Neural cell (in vitro differentiated cells): Measurements from ENCODE around the gene PCLO. TPM values are rescaled to one million over a fixed set of nuclear protein-coding genes. Genes with fewer than 3 reads are reported as not detected.

Experiments used
- H2AFZ ChIP-seq: fragments of 200-600, 300-800 bp; sonication (generic), shearing (Covaris generic); 2 replicates; pipeline ENCODE4 v1.6.0; 2014; ENCODE audit warnings: low read depth, mild to moderate bottlenecking, antibody characterized with exemption, low read length, moderate library complexity
- H3F3A ChIP-seq: fragments of 200-600 bp; shearing (Covaris generic); 2 replicates; pipeline ENCODE4 v1.6.1; 2016; ENCODE audit warnings: mild to moderate bottlenecking, moderate library complexity, mixed read lengths, antibody characterized with exemption, low read length; ENCODE audit not compliant: insufficient read depth, poor library complexity, severe bottlenecking
- H3K27ac ChIP-seq: fragments of 200-600, 300-800 bp; sonication (generic), shearing (Covaris generic); 2 replicates; pipeline ENCODE4 v1.5.1; 2014; ENCODE audit warnings: mild to moderate bottlenecking, low read length, moderate library complexity
- H3K27me3 ChIP-seq: fragments of 300-800, 200-600 bp; sonication (generic), shearing (Covaris generic); 2 replicates; pipeline ENCODE4 v1.6.0; 2014; ENCODE audit warnings: mild to moderate bottlenecking, low read depth, low read length, moderate library complexity; ENCODE audit not compliant: insufficient read depth
- H3K36me3 ChIP-seq: fragments of 300-800, 200-600 bp; sonication (generic), shearing (Covaris generic); 2 replicates; pipeline ENCODE4 v1.5.1; 2014; ENCODE audit warnings: mild to moderate bottlenecking, antibody characterized with exemption, low read length, moderate library complexity; ENCODE audit not compliant: insufficient read depth
- H3K4me2 ChIP-seq: fragments of 300-800, 200-600 bp; sonication (generic), shearing (Covaris generic); 2 replicates; pipeline ENCODE4 v1.6.0; 2014; ENCODE audit warnings: mild to moderate bottlenecking, low read length
- H3K4me3 ChIP-seq: fragments of 300-800, 200-600 bp; sonication (generic), shearing (Covaris generic); 2 replicates; pipeline ENCODE4 v1.5.1; 2014; ENCODE audit warnings: mild to moderate bottlenecking, low read length, moderate library complexity
- H3K79me2 ChIP-seq: fragments of 200-600 bp; shearing (Covaris generic); replicated peaks from 2 replicates; pipeline ENCODE4 v1.6.0; 2014; ENCODE audit warnings: mild to moderate bottlenecking, low read length, moderate library complexity; ENCODE audit not compliant: insufficient read depth
- H3K9ac ChIP-seq: fragments of 300-800, 200-600 bp; sonication (generic), shearing (Covaris generic); 2 replicates; pipeline ENCODE4 v1.6.1; 2016; ENCODE audit warnings: mild to moderate bottlenecking, low read length, mixed read lengths
- H3K9me2 ChIP-seq: fragments of 200-600 bp; shearing (Covaris generic); 2 replicates; pipeline ENCODE4 v1.6.1; 2016; ENCODE audit warnings: mild to moderate bottlenecking, low read length, mixed read lengths; ENCODE audit not compliant: insufficient read depth
- H3K9me3 ChIP-seq: fragments of 200-600, 300-800 bp; sonication (generic), shearing (Covaris generic); 2 replicates; pipeline ENCODE4 v1.6.1; 2016; ENCODE audit warnings: mild to moderate bottlenecking, mixed run types, low read length, moderate library complexity, mixed read lengths
- H4K20me1 ChIP-seq: fragments of 200-600 bp; shearing (Covaris generic); 2 replicates; pipeline ENCODE4 v1.6.1; 2016; ENCODE audit warnings: mild to moderate bottlenecking, mixed run types; ENCODE audit not compliant: insufficient read depth
- EP300 ChIP-seq: fragments of 450-650 bp; conservative IDR thresholded peaks from 2 replicates; pipeline ENCODE4 v1.6.1; 2014; ENCODE audit warnings: antibody characterized with exemption, mild to moderate bottlenecking, moderate library complexity; ENCODE audit not compliant: poor library complexity, severe bottlenecking
- EZH2 ChIP-seq: fragments of 200-600, 300-800 bp; shearing (Covaris generic), sonication (generic); IDR thresholded peaks from 2 replicates; pipeline ENCODE4 v1.6.1; 2014; ENCODE audit warnings: antibody characterized with exemption, low read length, borderline replicate concordance, mild to moderate bottlenecking; ENCODE audit not compliant: insufficient read depth, poor library complexity, severe bottlenecking
- MXI1 ChIP-seq: fragments of 450-650 bp; conservative IDR thresholded peaks from 2 replicates; pipeline ENCODE4 v1.6.1; 2014; ENCODE audit warnings: antibody characterized with exemption, mild to moderate bottlenecking; ENCODE audit not compliant: poor library complexity, severe bottlenecking
- POLR2AphosphoS5 ChIP-seq: IDR thresholded peaks from 2 replicates; pipeline ENCODE4 v1.6.1; 2012
- RAD21 ChIP-seq: fragments of 450-650 bp; conservative IDR thresholded peaks from 2 replicates; pipeline ENCODE4 v1.6.1; 2014; ENCODE audit warnings: antibody characterized with exemption, mild to moderate bottlenecking, moderate library complexity
- SMC3 ChIP-seq: fragments of 450-650 bp; conservative IDR thresholded peaks from 2 replicates; pipeline ENCODE4 v1.6.1; 2014; ENCODE audit warnings: antibody characterized with exemption, mild to moderate bottlenecking, moderate library complexity; ENCODE audit not compliant: poor library complexity
- TAF1 ChIP-seq: IDR thresholded peaks from 2 replicates; pipeline ENCODE4 v1.6.1; 2012; ENCODE audit warnings: low read depth
- polyA plus RNA-seq: library from polyadenylated mRNA; depleted of rRNA; stranded (reverse); fragments of >200 nt; gene quantifications from 2 replicates; pipeline ENCODE4 v1.2.3, GENCODE V29; 2014
- TF ChIP-seq, protein P1 (sequence below): IDR thresholded peaks from 2 replicates; pipeline ENCODE4 v1.6.1; 2012; ENCODE audit warnings: borderline replicate concordance
- TF ChIP-seq, protein P2 (sequence below): fragments of 450-650 bp; IDR thresholded peaks from 2 replicates; pipeline ENCODE4 v1.5.1; 2014; ENCODE audit warnings: antibody characterized with exemption, mild to moderate bottlenecking, moderate library complexity; ENCODE audit not compliant: poor library complexity, severe bottlenecking

The PCLO gene
- polyA plus RNA-seq, 1 donor from 2014 or later = 25.5 TPM

DNA sequence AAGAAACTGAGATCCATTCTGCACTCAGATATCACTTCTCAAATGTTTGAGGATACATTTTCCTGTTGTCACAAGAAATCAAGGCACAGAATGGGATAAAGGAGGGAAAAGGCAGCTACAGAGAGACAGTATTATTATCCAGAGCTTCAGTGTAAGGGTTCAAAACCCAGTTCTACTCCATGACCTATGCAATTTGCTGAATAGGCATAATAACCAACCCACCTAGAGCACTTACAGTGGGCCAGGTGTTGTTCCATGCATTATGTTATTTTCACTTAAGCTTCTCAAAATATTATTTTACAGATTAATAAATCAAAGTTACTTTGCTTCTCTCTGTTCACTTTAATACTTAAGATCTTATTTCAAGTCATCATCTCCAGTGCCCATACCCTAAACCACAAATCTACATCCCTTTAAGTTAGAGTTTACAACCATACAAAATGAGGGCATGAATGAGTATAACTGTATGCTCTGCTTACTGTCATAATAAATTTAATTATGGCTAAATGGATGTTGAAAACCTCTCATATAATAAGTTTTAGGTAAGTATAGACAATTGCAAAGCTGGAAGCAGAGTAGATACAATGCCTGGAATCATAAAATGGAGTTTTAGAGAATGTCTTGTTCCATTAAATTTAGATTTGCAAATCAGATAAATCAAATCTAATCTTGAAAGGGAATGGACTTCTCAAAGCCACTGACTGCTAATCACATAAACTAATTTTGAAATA is 28.1 kb upstream of the PCLO start:
- Histone ChIP-seq H3K27ac (no peak overlapping the region), H3K9me2 (no peaks in the 10 kb centered on the region), H3K27me3 (no peaks in the 10 kb centered on the region), H3K9me3 (no peaks in the 10 kb centered on the region), H3K79me2 (no peaks in the 10 kb centered on the region), H3K4me2 (no peak overlapping the region), H3K4me3 (no peak overlapping the region), H2AFZ (no peak overlapping the region), H4K20me1 (no peaks in the 10 kb centered on the region), H3K36me3 (no peaks in the 10 kb centered on the region), H3F3A (no peaks in the 10 kb centered on the region), H3K9ac (no peak overlapping the region)
- no peak for TF ChIP-seq EP300
- no peak for TF ChIP-seq MXI1
- TF ChIP-seq, protein P1, sequence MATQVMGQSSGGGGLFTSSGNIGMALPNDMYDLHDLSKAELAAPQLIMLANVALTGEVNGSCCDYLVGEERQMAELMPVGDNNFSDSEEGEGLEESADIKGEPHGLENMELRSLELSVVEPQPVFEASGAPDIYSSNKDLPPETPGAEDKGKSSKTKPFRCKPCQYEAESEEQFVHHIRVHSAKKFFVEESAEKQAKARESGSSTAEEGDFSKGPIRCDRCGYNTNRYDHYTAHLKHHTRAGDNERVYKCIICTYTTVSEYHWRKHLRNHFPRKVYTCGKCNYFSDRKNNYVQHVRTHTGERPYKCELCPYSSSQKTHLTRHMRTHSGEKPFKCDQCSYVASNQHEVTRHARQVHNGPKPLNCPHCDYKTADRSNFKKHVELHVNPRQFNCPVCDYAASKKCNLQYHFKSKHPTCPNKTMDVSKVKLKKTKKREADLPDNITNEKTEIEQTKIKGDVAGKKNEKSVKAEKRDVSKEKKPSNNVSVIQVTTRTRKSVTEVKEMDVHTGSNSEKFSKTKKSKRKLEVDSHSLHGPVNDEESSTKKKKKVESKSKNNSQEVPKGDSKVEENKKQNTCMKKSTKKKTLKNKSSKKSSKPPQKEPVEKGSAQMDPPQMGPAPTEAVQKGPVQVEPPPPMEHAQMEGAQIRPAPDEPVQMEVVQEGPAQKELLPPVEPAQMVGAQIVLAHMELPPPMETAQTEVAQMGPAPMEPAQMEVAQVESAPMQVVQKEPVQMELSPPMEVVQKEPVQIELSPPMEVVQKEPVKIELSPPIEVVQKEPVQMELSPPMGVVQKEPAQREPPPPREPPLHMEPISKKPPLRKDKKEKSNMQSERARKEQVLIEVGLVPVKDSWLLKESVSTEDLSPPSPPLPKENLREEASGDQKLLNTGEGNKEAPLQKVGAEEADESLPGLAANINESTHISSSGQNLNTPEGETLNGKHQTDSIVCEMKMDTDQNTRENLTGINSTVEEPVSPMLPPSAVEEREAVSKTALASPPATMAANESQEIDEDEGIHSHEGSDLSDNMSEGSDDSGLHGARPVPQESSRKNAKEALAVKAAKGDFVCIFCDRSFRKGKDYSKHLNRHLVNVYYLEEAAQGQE = no peak
- TF ChIP-seq, protein P2, sequence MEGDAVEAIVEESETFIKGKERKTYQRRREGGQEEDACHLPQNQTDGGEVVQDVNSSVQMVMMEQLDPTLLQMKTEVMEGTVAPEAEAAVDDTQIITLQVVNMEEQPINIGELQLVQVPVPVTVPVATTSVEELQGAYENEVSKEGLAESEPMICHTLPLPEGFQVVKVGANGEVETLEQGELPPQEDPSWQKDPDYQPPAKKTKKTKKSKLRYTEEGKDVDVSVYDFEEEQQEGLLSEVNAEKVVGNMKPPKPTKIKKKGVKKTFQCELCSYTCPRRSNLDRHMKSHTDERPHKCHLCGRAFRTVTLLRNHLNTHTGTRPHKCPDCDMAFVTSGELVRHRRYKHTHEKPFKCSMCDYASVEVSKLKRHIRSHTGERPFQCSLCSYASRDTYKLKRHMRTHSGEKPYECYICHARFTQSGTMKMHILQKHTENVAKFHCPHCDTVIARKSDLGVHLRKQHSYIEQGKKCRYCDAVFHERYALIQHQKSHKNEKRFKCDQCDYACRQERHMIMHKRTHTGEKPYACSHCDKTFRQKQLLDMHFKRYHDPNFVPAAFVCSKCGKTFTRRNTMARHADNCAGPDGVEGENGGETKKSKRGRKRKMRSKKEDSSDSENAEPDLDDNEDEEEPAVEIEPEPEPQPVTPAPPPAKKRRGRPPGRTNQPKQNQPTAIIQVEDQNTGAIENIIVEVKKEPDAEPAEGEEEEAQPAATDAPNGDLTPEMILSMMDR = no peak
- TF ChIP-seq POLR2AphosphoS5 = no peak
- no peak for TF ChIP-seq EZH2

DNA sequence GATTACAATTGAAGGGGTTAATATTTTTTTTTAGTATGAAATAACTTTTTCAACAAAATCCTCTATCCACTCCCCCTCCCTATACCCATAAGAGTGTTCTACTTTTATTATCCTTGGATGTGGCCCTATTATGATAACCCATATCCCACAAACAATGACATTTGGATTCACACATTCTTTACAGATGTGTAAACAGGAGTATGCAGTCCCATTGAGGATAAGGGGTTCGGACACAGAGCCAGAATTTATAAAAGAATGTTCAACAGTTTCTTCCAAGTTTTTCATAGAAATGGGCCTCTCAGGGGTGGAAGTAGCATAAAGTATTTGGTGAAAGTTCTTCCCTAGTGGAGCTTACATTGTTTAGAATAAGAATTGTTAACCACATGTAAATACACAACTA is 16.1 kb upstream of the PCLO start:
- no peaks in the 10 kb centered on the region for H3K36me3 ChIP-seq
- TF ChIP-seq TAF1 = no peak
- H2AFZ ChIP-seq = no peak overlapping the region
- H3K9me2 ChIP-seq = no peaks in the 10 kb centered on the region
- H3K27ac ChIP-seq = no peak overlapping the region
- H3K9me3 ChIP-seq = no peaks in the 10 kb centered on the region
- no peak overlapping the region for H3K4me2 ChIP-seq
- no peaks in the 10 kb centered on the region for H3K79me2 ChIP-seq
- H3K4me3 ChIP-seq = no peak overlapping the region
- no peaks in the 10 kb centered on the region for H3F3A ChIP-seq
- H3K27me3 ChIP-seq = no peaks in the 10 kb centered on the region
- no peak overlapping the region for H3K9ac ChIP-seq
- no peaks in the 10 kb centered on the region for H4K20me1 ChIP-seq

DNA sequence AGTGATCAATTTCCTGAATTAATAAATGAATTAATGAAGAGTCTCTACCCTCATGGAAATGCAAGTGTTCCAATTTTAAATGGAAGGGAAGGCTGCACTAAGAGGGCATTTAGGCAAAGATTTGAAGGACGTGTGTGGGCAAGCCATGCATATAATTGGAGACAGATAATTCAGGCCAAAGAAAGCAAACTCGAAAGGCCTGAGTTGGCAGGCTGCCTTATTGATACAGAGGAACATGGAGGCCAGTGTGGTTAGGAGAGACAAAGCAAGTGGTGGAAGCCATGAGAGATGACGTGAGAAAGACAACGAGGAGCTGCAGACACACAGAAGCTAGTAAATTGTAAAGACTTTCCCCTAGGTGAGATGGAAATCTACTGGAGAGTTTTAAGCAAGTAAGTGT is 15.4 kb upstream of the PCLO start:
- Histone ChIP-seq H3K27ac (no peak overlapping the region), H3F3A (no peaks in the 10 kb centered on the region), H3K36me3 (no peaks in the 10 kb centered on the region), H3K9me3 (no peaks in the 10 kb centered on the region), H3K9me2 (no peaks in the 10 kb centered on the region), H3K27me3 (no peaks in the 10 kb centered on the region), H3K9ac (no peak overlapping the region), H3K4me3 (no peak overlapping the region), H2AFZ (no peak overlapping the region), H3K79me2 (no peaks in the 10 kb centered on the region), H3K4me2 (no peak overlapping the region), H4K20me1 (no peaks in the 10 kb centered on the region)
- TF ChIP-seq MXI1 = no peak
- TF ChIP-seq TAF1 = no peak
- no peak for TF ChIP-seq EZH2
- TF ChIP-seq, protein P2 = no peak
- no peak for TF ChIP-seq SMC3
- TF ChIP-seq POLR2AphosphoS5 = no peak
- TF ChIP-seq, protein P1 = no peak
- no peak for TF ChIP-seq EP300
- no peak for TF ChIP-seq RAD21
